HG03175 (cell line): ENCODE data around the gene AKAIN1.

Experiments
- ATAC-seq: cut with Tn5 transposase; IDR thresholded peaks from one replicate; pipeline ENCODE4 v1.9.1; 2021; ENCODE audit warnings: mild to moderate bottlenecking, moderate library complexity; ENCODE audit not compliant: unreplicated experiment

Gene AKAIN1

GRCh38 chr18:5097116-5097703, 99.8 kb downstream of the AKAIN1 start:
- no peak for ATAC-seq

- no peak for ATAC-seq
Observed at GRCh38 chr18:5095239-5095638, 101.8 kb downstream of the AKAIN1 start.

GRCh38 chr18:5093902-5094301, 103.2 kb downstream of the AKAIN1 start:
- ATAC-seq = no peak
